ENCODE measurements around the gene OR4S1.

The OR4S1 gene, protein sequence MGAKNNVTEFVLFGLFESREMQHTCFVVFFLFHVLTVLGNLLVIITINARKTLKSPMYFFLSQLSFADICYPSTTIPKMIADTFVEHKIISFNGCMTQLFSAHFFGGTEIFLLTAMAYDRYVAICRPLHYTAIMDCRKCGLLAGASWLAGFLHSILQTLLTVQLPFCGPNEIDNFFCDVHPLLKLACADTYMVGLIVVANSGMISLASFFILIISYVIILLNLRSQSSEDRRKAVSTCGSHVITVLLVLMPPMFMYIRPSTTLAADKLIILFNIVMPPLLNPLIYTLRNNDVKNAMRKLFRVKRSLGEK

DNA sequence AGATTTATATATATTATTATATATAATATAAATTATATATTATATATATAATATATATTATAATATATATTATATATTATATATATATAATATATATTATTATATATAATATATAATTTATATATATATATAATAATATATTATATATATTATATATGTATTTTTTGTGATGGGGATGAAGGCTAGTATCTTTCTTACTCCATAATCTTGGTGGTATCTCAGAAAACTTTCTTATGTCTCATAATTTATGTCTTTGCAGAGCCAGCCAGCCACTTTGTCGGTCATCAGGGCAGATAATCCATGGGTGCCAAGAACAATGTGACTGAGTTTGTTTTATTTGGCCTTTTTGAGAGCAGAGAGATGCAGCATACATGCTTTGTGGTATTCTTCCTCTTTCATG lies at the start of gene OR4S1:
OR4S1 (plus strand) TSS at position 301 of the 400 bp plus-strand sequence; CDS start at position 301, 0 bp downstream.
- TF ChIP-seq, protein P1, sequence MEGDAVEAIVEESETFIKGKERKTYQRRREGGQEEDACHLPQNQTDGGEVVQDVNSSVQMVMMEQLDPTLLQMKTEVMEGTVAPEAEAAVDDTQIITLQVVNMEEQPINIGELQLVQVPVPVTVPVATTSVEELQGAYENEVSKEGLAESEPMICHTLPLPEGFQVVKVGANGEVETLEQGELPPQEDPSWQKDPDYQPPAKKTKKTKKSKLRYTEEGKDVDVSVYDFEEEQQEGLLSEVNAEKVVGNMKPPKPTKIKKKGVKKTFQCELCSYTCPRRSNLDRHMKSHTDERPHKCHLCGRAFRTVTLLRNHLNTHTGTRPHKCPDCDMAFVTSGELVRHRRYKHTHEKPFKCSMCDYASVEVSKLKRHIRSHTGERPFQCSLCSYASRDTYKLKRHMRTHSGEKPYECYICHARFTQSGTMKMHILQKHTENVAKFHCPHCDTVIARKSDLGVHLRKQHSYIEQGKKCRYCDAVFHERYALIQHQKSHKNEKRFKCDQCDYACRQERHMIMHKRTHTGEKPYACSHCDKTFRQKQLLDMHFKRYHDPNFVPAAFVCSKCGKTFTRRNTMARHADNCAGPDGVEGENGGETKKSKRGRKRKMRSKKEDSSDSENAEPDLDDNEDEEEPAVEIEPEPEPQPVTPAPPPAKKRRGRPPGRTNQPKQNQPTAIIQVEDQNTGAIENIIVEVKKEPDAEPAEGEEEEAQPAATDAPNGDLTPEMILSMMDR (IDR thresholded peaks at IDR 0.05; ENCODE audit: poor library complexity, severe bottlenecking) = no peak
- no peaks in the 10 kb centered on the region for H3K4me1 ChIP-seq (ENCODE audit: insufficient read depth, poor library complexity, severe bottlenecking)
- no peaks in the 10 kb centered on the region for H3K36me3 ChIP-seq (ENCODE audit: low read depth)
- no peak within 1 kb of the TSS for H3K4me3 ChIP-seq (ENCODE audit: severe bottlenecking)
- H3K27ac ChIP-seq (ENCODE audit: poor library complexity, severe bottlenecking) = no peak within 1 kb of the TSS
- no peaks in the 10 kb centered on the region for H3K27me3 ChIP-seq (ENCODE audit: insufficient read depth, poor library complexity, severe bottlenecking)
- no peaks in the 10 kb centered on the region for H3K9me3 ChIP-seq (ENCODE audit: severe bottlenecking)
- ATAC-seq (ENCODE audit: low read depth) (no peak), DNase-seq (ENCODE audit: low spot score) (no peak)

DNA sequence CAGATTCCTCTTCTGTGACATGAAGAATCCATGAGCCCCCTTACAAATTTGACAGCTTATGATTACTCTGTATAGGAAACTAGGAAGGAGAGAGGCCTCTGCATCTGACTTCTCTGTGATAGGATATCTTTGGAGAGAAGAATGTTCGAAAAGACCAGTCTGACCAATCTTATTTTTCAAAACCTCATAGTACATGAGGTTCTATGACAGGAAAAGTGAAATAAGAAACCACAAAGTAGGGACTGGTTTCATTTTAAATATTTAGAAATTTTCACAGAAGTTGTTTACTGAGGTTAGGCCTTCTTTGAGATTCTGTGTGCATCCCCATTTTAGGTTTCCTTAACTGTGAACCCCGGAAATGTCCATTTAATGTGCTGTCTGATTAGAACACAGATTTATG lies 44.4 kb upstream of the OR4S1 start:
- Histone ChIP-seq H3K27me3 (ENCODE audit: insufficient read depth, poor library complexity, severe bottlenecking) (no peaks in the 10 kb centered on the region), H3K4me1 (ENCODE audit: insufficient read depth, poor library complexity, severe bottlenecking) (no peaks in the 10 kb centered on the region), H3K9me3 (ENCODE audit: severe bottlenecking) (no peaks in the 10 kb centered on the region)

DNA sequence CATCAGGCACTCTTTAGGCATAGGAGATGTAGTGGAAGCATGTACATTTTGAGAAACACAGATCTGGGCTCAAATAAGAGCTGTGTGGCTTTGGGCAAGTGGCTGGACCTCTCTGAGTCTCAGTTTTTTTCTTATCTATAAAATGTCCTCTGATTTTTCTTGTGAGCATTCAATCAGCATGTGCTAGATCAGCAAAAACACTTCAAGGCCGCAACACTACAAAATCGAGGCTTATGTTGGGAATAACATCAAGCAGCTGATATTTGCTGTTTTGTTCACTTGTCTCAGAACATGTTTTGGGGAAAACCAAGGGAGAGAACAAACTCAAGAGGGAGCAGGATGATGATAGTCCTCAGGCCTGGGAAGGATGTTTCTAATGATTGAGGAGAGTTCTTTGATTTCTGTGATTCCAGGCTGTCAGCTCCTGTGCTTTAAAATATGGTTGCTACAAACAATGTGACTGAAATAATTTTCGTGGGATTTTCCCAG lies 42.6 kb upstream of the OR4S1 start, which contains the start of gene OR4X1:
OR4X1 (plus strand) TSS at position 439 of the 489 bp plus-strand sequence; CDS start at position 439, 0 bp downstream.
- TF ChIP-seq, protein P1 (IDR thresholded peaks at IDR 0.05; ENCODE audit: poor library complexity, severe bottlenecking) = no peak
- ATAC-seq (ENCODE audit: low read depth) (no peak), DNase-seq (ENCODE audit: low spot score) (no peak)
- Histone ChIP-seq H3K27ac (ENCODE audit: poor library complexity, severe bottlenecking) (no peak within 1 kb of the TSS), H3K27me3 (ENCODE audit: insufficient read depth, poor library complexity, severe bottlenecking) (no peaks in the 10 kb centered on the region), H3K4me3 (ENCODE audit: severe bottlenecking) (no peak within 1 kb of the TSS), H3K9me3 (ENCODE audit: severe bottlenecking) (no peaks in the 10 kb centered on the region), H3K4me1 (ENCODE audit: insufficient read depth, poor library complexity, severe bottlenecking) (no peaks in the 10 kb centered on the region), H3K36me3 (ENCODE audit: low read depth) (no peaks in the 10 kb centered on the region)

More for the DNA sequence above, 44.4 kb upstream of the OR4S1 start:
- DNase-seq (ENCODE audit: low spot score) (no peak), ATAC-seq (ENCODE audit: low read depth) (no peak)
- TF ChIP-seq, protein P1 (IDR thresholded peaks at IDR 0.05; ENCODE audit: poor library complexity, severe bottlenecking) = no peak
- no peak overlapping the region for H3K27ac ChIP-seq (ENCODE audit: poor library complexity, severe bottlenecking)
- H3K4me3 ChIP-seq (ENCODE audit: severe bottlenecking) = no peak overlapping the region
- H3K36me3 ChIP-seq (ENCODE audit: low read depth) = no peaks in the 10 kb centered on the region

DNA sequence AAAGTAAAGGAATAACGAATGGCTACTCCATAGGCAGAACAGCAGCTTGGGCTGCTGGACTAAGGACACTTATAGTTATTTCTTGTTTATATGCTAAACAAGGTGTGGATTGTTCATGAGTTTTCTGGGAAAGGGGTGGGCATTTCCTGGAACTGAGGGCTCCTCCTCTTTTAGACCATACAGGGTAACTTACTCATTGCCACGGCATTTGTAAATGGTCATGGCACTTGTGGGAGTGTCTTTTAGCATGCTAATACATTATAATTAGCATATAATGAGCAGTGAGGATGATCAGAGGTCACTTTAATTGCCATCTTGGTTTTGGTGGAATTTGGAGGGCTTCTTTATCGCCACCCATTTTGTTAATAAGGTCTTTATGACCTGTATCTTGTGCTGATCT lies 35.4 kb upstream of the OR4S1 start:
- no peaks in the 10 kb centered on the region for H3K4me1 ChIP-seq (ENCODE audit: insufficient read depth, poor library complexity, severe bottlenecking)
- DNase-seq (ENCODE audit: low spot score) (no peak), ATAC-seq (ENCODE audit: low read depth) (no peak)
- no peaks in the 10 kb centered on the region for H3K27me3 ChIP-seq (ENCODE audit: insufficient read depth, poor library complexity, severe bottlenecking)
- no peaks in the 10 kb centered on the region for H3K9me3 ChIP-seq (ENCODE audit: severe bottlenecking)
- TF ChIP-seq, protein P1 (IDR thresholded peaks at IDR 0.05; ENCODE audit: poor library complexity, severe bottlenecking) = no peak
- no peak overlapping the region for H3K27ac ChIP-seq (ENCODE audit: poor library complexity, severe bottlenecking)
- H3K36me3 ChIP-seq (ENCODE audit: low read depth) = no peaks in the 10 kb centered on the region
- H3K4me3 ChIP-seq (ENCODE audit: severe bottlenecking) = no peak overlapping the region

DNA sequence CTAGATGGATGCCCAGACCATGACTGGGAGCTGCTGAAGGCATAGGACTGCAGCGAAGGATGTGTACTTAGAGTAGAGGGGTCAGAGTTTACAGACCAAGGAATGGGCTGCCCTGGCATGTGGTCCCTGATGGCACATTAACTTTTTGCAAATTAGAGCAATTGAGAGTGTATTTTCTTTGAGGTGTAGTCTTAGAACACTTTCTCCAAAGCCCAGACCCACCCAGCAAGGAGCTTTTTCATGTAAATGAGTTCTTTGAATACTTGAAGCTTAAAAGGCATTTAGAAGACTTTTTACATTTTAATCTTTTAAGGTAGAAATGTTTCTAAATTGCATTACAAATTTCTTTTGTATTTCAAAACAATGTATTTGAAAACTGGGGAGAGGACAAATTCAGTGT lies 33.4 kb upstream of the OR4S1 start:
- Histone ChIP-seq H3K36me3 (ENCODE audit: low read depth) (no peaks in the 10 kb centered on the region), H3K27me3 (ENCODE audit: insufficient read depth, poor library complexity, severe bottlenecking) (no peaks in the 10 kb centered on the region), H3K4me3 (ENCODE audit: severe bottlenecking) (no peak overlapping the region), H3K4me1 (ENCODE audit: insufficient read depth, poor library complexity, severe bottlenecking) (no peaks in the 10 kb centered on the region), H3K9me3 (ENCODE audit: severe bottlenecking) (no peaks in the 10 kb centered on the region), H3K27ac (ENCODE audit: poor library complexity, severe bottlenecking) (no peak overlapping the region)
- DNase-seq (ENCODE audit: low spot score) (no peak), ATAC-seq (ENCODE audit: low read depth) (no peak)
- TF ChIP-seq, protein P1 (IDR thresholded peaks at IDR 0.05; ENCODE audit: poor library complexity, severe bottlenecking) = no peak

All from RWPE2 (cell line).